ENCODE measurements around the gene EDC4.
A peak's percentile ranks its signal among the peaks of the same experiment; 100 is the strongest.

The EDC4 gene

GRCh38 chr16:67853670-67854069 lies 19.2 kb upstream of the EDC4 start:
- TF ChIP-seq CTCF (IDR thresholded peaks at IDR 0.05; ENCODE audit: control insufficient read depth, extremely low read depth, insufficient read depth): no peak
- H3K4me3 ChIP-seq (ENCODE audit: low read depth, low read length): no peak overlapping the region
- no peak for DNase-seq (ENCODE audit: low read depth)

- no peak overlapping the region for H3K4me3 ChIP-seq (ENCODE audit: low read depth, low read length)
- no peak for TF ChIP-seq CTCF (IDR thresholded peaks at IDR 0.05; ENCODE audit: control insufficient read depth, extremely low read depth, insufficient read depth)
- no peak for DNase-seq (ENCODE audit: low read depth)
These were observed 17.1 kb upstream of the EDC4 start for GRCh38 chr16:67855789-67856188.

- DNase-seq (ENCODE audit: low read depth): no peak
- no peak overlapping the region for H3K4me3 ChIP-seq (ENCODE audit: low read depth, low read length)
These were observed 15.8 kb upstream of the EDC4 start for GRCh38 chr16:67856927-67857546.

GRCh38 chr16:67857547-67858233 lies 15.2 kb upstream of the EDC4 start:
- no peak overlapping the region for H3K4me3 ChIP-seq (ENCODE audit: low read depth, low read length)
- no peak for TF ChIP-seq CTCF (IDR thresholded peaks at IDR 0.05; ENCODE audit: control insufficient read depth, extremely low read depth, insufficient read depth)
- peak; percentile 35 for DNase-seq (ENCODE audit: low read depth)

More at GRCh38 chr16:67856927-67857546, 15.8 kb upstream of the EDC4 start:
- TF ChIP-seq CTCF (IDR thresholded peaks at IDR 0.05; ENCODE audit: control insufficient read depth, extremely low read depth, insufficient read depth): no peak

GRCh38 chr16:67858500-67858899 lies 14.4 kb upstream of the EDC4 start:
- TF ChIP-seq CTCF (IDR thresholded peaks at IDR 0.05; ENCODE audit: control insufficient read depth, extremely low read depth, insufficient read depth): no peak
- H3K4me3 ChIP-seq (ENCODE audit: low read depth, low read length): no peak overlapping the region
- no peak for DNase-seq (ENCODE audit: low read depth)

- no peak overlapping the region for H3K4me3 ChIP-seq (ENCODE audit: low read depth, low read length)
- DNase-seq (ENCODE audit: low read depth): no peak
- TF ChIP-seq CTCF (IDR thresholded peaks at IDR 0.05; ENCODE audit: control insufficient read depth, extremely low read depth, insufficient read depth): no peak
These were observed 12.1 kb upstream of the EDC4 start for GRCh38 chr16:67860589-67861398.

All from LNCaP clone FGC (cell line).